HepG2 (cell line): ENCODE results near the gene CDC20. TPM values are rescaled to one million over a fixed set of nuclear protein-coding genes. Genes with fewer than 3 reads are reported as not detected.

Experiments used
- ARID3A ChIP-seq: IDR thresholded peaks from 2 replicates; pipeline ENCODE4 v1.6.1; 2012; ENCODE audit warnings: low read depth, low read length, improper control_type of control experiment
- CENPX ChIP-seq: sonication (generic); formaldehyde crosslinking; IDR thresholded peaks from 2 replicates; pipeline ENCODE4 v1.9.0; 2021; ENCODE audit warnings: mild to moderate bottlenecking, missing genetic modification reagents, moderate library complexity
- CHCHD3 ChIP-seq: sonication (generic); formaldehyde crosslinking; IDR thresholded peaks from 2 replicates; pipeline ENCODE4 v1.8.0; 2022; ENCODE audit warnings: mild to moderate bottlenecking, missing genetic modification reagents, moderate library complexity
- EHMT2 ChIP-seq: fragments of 200-600 bp; sonication (generic); IDR thresholded peaks from 2 replicates; pipeline ENCODE4 v1.7.0; 2017; ENCODE audit warnings: antibody characterized with exemption, low read depth, low read length, borderline replicate concordance
- ELK4 ChIP-seq: sonication (generic); formaldehyde crosslinking; IDR thresholded peaks from 2 replicates; pipeline ENCODE4 v1.9.0; 2021; ENCODE audit warnings: missing genetic modification reagents, borderline replicate concordance
- KAT2B ChIP-seq: fragments of 150-350 bp; IDR thresholded peaks from 2 replicates; pipeline ENCODE4 v1.6.1; 2014; ENCODE audit warnings: low read depth, low read length, borderline replicate concordance
- KDM6A ChIP-seq: IDR thresholded peaks from 2 replicates; pipeline ENCODE4 v1.6.1; 2016; ENCODE audit warnings: low read depth
- LCORL ChIP-seq, 2 experiments: fragments of 450-650 bp in 1 of 2; sonication (generic) in 1 of 2; formaldehyde crosslinking in 1 of 2; IDR thresholded peaks; 2 replicates each; pipeline versions ENCODE4 v1.5.0 to v1.6.1; 2017 to 2020; ENCODE audit warnings: antibody characterized with exemption in 1 of 2, missing genetic modification reagents in 1 of 2
- MAFK ChIP-seq, 2 experiments: IDR thresholded peaks in 1 of 2; conservative IDR thresholded peaks in 1 of 2; 2 replicates each; pipeline ENCODE4 v1.6.1; 2011; ENCODE audit warnings: improper control_type of control experiment in 2 of 2, low read length in 2 of 2
- MAX ChIP-seq: IDR thresholded peaks from 2 replicates; pipeline ENCODE4 v1.6.1; 2012; ENCODE audit warnings: inconsistent platforms
- MED1 ChIP-seq: sonication (generic); formaldehyde crosslinking; IDR thresholded peaks from 2 replicates; pipeline ENCODE4 v1.4.0; 2020; ENCODE audit warnings: missing genetic modification reagents
- MTA1 ChIP-seq: sonication (generic); formaldehyde crosslinking; IDR thresholded peaks from 2 replicates; pipeline ENCODE4 v1.4.0; 2020; ENCODE audit warnings: missing genetic modification reagents, mild to moderate bottlenecking, borderline replicate concordance
- MYNN ChIP-seq: sonication (generic); formaldehyde crosslinking; IDR thresholded peaks from 2 replicates; pipeline ENCODE4 v1.4.0; 2020; ENCODE audit warnings: mild to moderate bottlenecking, low read depth, missing genetic modification reagents
- PLRG1 ChIP-seq: fragments of 450-650 bp; conservative IDR thresholded peaks from 2 replicates; pipeline ENCODE4 v1.6.1; 2016
- POLR2AphosphoS5 ChIP-seq: IDR thresholded peaks from 2 replicates; pipeline ENCODE4 v1.6.1; 2012; ENCODE audit warnings: low read depth, low read length
- SAP130 ChIP-seq: IDR thresholded peaks from 2 replicates; pipeline ENCODE4 v1.6.1; 2016; ENCODE audit warnings: low read depth
- TARDBP ChIP-seq: sonication (generic); formaldehyde crosslinking; IDR thresholded peaks from 2 replicates; pipeline ENCODE4 v1.8.0; 2022; ENCODE audit warnings: mild to moderate bottlenecking, missing genetic modification reagents
- TCF7L2 ChIP-seq: IDR thresholded peaks from 2 replicates; pipeline ENCODE4 v1.6.1; 2011; ENCODE audit warnings: mild to moderate bottlenecking, low read depth, low read length, moderate library complexity
- ZFP91 ChIP-seq: sonication (generic); formaldehyde crosslinking; IDR thresholded peaks from 2 replicates; pipeline ENCODE4 v1.9.0; 2022; ENCODE audit warnings: missing genetic modification reagents, mild to moderate bottlenecking, borderline replicate concordance
- ZIK1 ChIP-seq: sonication (generic); formaldehyde crosslinking; IDR thresholded peaks from 2 replicates; pipeline ENCODE4 v1.5.0; 2020; ENCODE audit warnings: mild to moderate bottlenecking, low read depth, missing genetic modification reagents, borderline replicate concordance
- ZMYM3 ChIP-seq: sonication (generic); formaldehyde crosslinking; IDR thresholded peaks from 2 replicates; pipeline ENCODE4 v1.5.1; 2020; ENCODE audit warnings: mild to moderate bottlenecking, missing genetic modification reagents
- ZNF274 ChIP-seq: sonication (generic); formaldehyde crosslinking; IDR thresholded peaks from 2 replicates; pipeline ENCODE4 v1.5.1; 2020; ENCODE audit warnings: mild to moderate bottlenecking, missing genetic modification reagents
- ZNF292 ChIP-seq: sonication (generic); formaldehyde crosslinking; IDR thresholded peaks from 2 replicates; pipeline ENCODE4 v1.8.1; 2022; ENCODE audit warnings: mild to moderate bottlenecking, low read depth, missing genetic modification reagents, borderline replicate concordance
- ZNF331 ChIP-seq: sonication (generic); formaldehyde crosslinking; IDR thresholded peaks from 2 replicates; pipeline ENCODE4 v1.4.0; 2020; ENCODE audit warnings: missing genetic modification reagents
- ZNF350 ChIP-seq: sonication (generic); formaldehyde crosslinking; IDR thresholded peaks from 2 replicates; pipeline ENCODE4 v1.4.0; 2020; ENCODE audit warnings: mild to moderate bottlenecking, low read depth, missing genetic modification reagents, borderline replicate concordance
- ZNF484 ChIP-seq: sonication (generic); formaldehyde crosslinking; IDR thresholded peaks from 2 replicates; pipeline ENCODE4 v1.5.1; 2020; ENCODE audit warnings: mild to moderate bottlenecking, low read depth, missing genetic modification reagents, borderline replicate concordance
- polyA plus RNA-seq, 8 experiments: library from polyadenylated mRNA; depleted of rRNA in 3 of 8; stranded (reverse) in 7 of 8; unstranded in 1 of 8; fragments of >200 nt; fragmentation: Illumina TruSeq in 4 of 8; extraction: Trizol in 4 of 8; gene quantifications; 2 replicates each; pipeline versions ENCODE4 v1.2.1 to v1.2.3, GENCODE V29; 2011 to 2016; ENCODE audit warnings: low read depth in 4 of 8, missing spikeins in 1 of 8, mixed read lengths in 1 of 8; ENCODE audit not compliant: insufficient read depth in 1 of 8
- total RNA-seq, 5 experiments: library from RNA; depleted of rRNA; stranded (reverse); fragments of >200 nt; fragmentation: Illumina TruSeq; extraction: Trizol; gene quantifications; 2 replicates each; pipeline ENCODE4 v1.2.3, GENCODE V29; 2016; ENCODE audit warnings: low read depth in 1 of 5

The CDC20 gene
- total and polyA plus RNA-seq, 2 of the 13 experiments (the other 11 are each of a cell fraction or from before 2014, with no cell fraction given) = 57.9 to 90.0 TPM

- no peak for TF ChIP-seq PLRG1
- no peak for TF ChIP-seq ZNF484 (CRISPR knock-in tag)
- TF ChIP-seq ZNF331 (CRISPR knock-in tag) = no peak
- 0 out of 2 replicates have a peak, but pooled peaks have one; percentile 12 for TF ChIP-seq POLR2AphosphoS5
- 0 out of 2 replicates have a peak, but pooled peaks have one; percentile 24 for TF ChIP-seq LCORL (IDR thresholded peaks at IDR 0.05)
- 0 out of 2 replicates have a peak, but pooled peaks have one; percentile 59 for TF ChIP-seq LCORL (CRISPR knock-in tag; IDR thresholded peaks at IDR 0.05)
- no peak for TF ChIP-seq EHMT2
- 0 out of 2 replicates have a peak, but pooled peaks have one; percentile 4 for TF ChIP-seq MTA1 (CRISPR knock-in tag)
- TF ChIP-seq ZNF292 (CRISPR knock-in tag) = peak; percentile 59; the same call in 1 of the 2 replicates
- TF ChIP-seq MAFK (conservative IDR thresholded peaks at IDR 0.05 in 1 of 2, IDR thresholded peaks at IDR 0.05 in 1 of 2; ENCODE audit: low read length in 2 of 2) = no peak
- peak; percentile 18; the same call in 1 of the 2 replicates for TF ChIP-seq ZMYM3 (CRISPR knock-in tag)
- TF ChIP-seq ZIK1 = no peak
- peak; percentile 4; the same call in 1 of the 2 replicates for TF ChIP-seq TARDBP (CRISPR knock-in tag)
- 0 out of 2 replicates have a peak, but pooled peaks have one; percentile 2 for TF ChIP-seq MED1
- 0 out of 2 replicates have a peak, but pooled peaks have one; percentile 10 for TF ChIP-seq ARID3A
- no peak for TF ChIP-seq TCF7L2
- TF ChIP-seq ZFP91 (CRISPR knock-in tag) = 0 out of 2 replicates have a peak, but pooled peaks have one; percentile 1
- TF ChIP-seq ZNF350 (CRISPR knock-in tag) = no peak
- TF ChIP-seq MYNN (CRISPR knock-in tag) = no peak
- TF ChIP-seq KAT2B = no peak
- no peak for TF ChIP-seq CENPX (CRISPR knock-in tag)
- no peak for TF ChIP-seq ELK4 (CRISPR knock-in tag)
- TF ChIP-seq ZNF274 (CRISPR knock-in tag) = peak; percentile 3; the same call in 1 of the 2 replicates
- peak; percentile 9; the same call in 1 of the 2 replicates for TF ChIP-seq MAX
- no peak for TF ChIP-seq SAP130
- TF ChIP-seq KDM6A = no peak
- no peak for TF ChIP-seq CHCHD3
These were observed 9.0 kb upstream of the CDC20 start (continued) for GRCh38 chr1:43349594-43350306.
